ENCODE measurements around the gene R3HCC1L. TPM values are rescaled to one million over a fixed set of nuclear protein-coding genes. Genes with fewer than 3 reads are reported as not detected.

The R3HCC1L gene
- total and polyA plus RNA-seq, 11 donors = 4.0 to 8.6 (median 5.2) TPM

DNA sequence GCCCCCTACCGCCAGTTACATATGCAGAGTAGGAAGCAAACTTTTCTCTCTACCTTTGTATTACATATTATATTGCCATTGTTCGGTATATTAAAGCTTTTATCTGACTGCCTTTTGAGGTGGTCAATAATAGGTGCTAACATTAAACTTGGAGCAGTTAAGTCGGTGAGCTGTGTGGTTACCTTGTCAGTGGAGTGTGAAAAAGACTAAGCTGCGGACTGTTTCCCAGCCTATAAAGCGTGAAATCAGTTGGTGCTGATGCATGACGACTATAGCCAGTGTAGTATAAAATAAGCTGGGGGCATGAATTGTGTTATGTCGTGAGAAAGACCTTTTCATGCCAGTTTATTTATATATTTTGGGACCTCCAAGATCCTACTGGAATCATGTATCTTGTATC, 33.7 kb downstream of the R3HCC1L start:
- Histone ChIP-seq H3K4me1 (peaks cover 0 to 23% (median 8%) of the 10 kb centered on the region in 12 donors), H3K36me3 (peaks cover 0 to 52% (median 46%) of the 10 kb centered on the region in 9 donors), H3K9me3 (no peaks in the 10 kb centered on the region), H3K27ac (no peak overlapping the region), H3K4me3 (no peak overlapping the region), H3K27me3 (no peaks in the 10 kb centered on the region)
- DNase-seq = no peak
- no peak for TF ChIP-seq CTCF (IDR thresholded peaks at IDR 0.05)
- WGBS, 4 donors = 94 to 95% (median 95%) methylated on average over 7 of the region's 7 CpGs
- no peak for ATAC-seq
- intact Hi-C loops (cut with DNase I) = loop anchor here in 1 of 10 donors (10.0 kb wide), 1 partner anchor 137 kb away; no protein-coding TSS in a partner anchor

DNA sequence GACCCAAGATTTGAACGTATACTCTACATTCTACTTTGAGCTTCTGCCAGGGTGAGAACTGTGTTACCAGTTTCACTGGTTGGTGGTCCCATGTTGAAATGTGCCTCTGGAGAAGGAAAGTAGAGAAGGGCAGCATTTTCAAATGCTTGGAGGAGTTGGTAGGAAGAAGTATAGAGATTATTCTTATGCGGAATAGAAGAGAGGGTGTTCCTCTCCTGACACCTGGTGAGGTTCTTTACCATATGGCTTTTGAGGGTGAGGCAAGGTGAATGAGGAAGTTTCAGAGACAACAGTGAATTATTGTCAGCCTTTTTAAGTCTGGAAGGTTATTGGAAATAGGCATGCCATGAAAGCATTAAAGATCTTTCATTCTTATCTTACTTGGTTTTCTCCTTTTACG, 34.3 kb downstream of the R3HCC1L start:
- DNase-seq (no peak), ATAC-seq (no peak)
- Histone ChIP-seq H3K27ac (no peak overlapping the region), H3K4me3 (no peak overlapping the region), H3K4me1 (peaks cover 0 to 23% (median 8%) of the 10 kb centered on the region in 12 donors), H3K9me3 (no peaks in the 10 kb centered on the region), H3K27me3 (no peaks in the 10 kb centered on the region), H3K36me3 (peaks cover 0 to 46% (median 40%) of the 10 kb centered on the region in 9 donors)
- intact Hi-C loops (cut with DNase I) = loop anchor here in 1 of 10 donors (10.0 kb wide), 1 partner anchor 136 kb away; no protein-coding TSS in a partner anchor
- no peak for TF ChIP-seq POLR2A (IDR thresholded peaks at IDR 0.05)
- TF ChIP-seq CTCF (IDR thresholded peaks at IDR 0.05) = no peak
- 90 to 95% (median 94%) methylated on average over 3 of the region's 3 CpGs for WGBS, 4 donors

DNA sequence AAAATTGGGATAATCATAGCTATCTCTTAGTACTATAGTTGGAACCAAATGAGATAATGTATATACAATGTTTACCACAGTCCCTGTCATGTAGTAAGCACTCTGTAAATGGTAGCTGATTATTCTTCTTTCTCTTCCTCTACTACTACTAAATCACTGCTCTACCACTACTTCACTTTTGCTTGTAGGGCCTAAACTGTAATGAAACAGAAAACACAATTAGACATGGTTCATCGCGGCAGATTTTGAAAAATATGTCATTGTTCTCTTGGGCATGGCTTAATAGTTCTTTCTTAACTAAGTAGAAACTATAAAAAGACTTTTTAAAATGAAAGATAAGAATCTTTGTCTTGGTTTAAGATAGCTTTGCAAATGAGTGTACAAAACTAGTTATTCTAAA, 34.9 kb downstream of the R3HCC1L start:
- Histone ChIP-seq H3K4me1 (peaks cover 0 to 23% (median 8%) of the 10 kb centered on the region in 12 donors), H3K27ac (no peak overlapping the region), H3K9me3 (no peaks in the 10 kb centered on the region), H3K4me3 (no peak overlapping the region), H3K27me3 (no peaks in the 10 kb centered on the region), H3K36me3 (peaks cover 0 to 44% (median 33%) of the 10 kb centered on the region in 9 donors)
- TF ChIP-seq CTCF (IDR thresholded peaks at IDR 0.05) (no peak), POLR2A (IDR thresholded peaks at IDR 0.05) (no peak)
- 75 to 90% (median 81%) methylated on average over 2 of the region's 2 CpGs for WGBS, 4 donors
- intact Hi-C loops (cut with DNase I) = loop anchor here in 1 of 10 donors (10.0 kb wide), 1 partner anchor 135 kb away; no protein-coding TSS in a partner anchor
- DNase-seq (no peak), ATAC-seq (no peak)

GRCh38 chr10:98170249-98171117, 36.0 kb downstream of the R3HCC1L start:
- Histone ChIP-seq H3K36me3 (peaks cover 0 to 42% (median 23%) of the 10 kb centered on the region in 9 donors), H3K9me3 (no peaks in the 10 kb centered on the region), H3K27me3 (no peaks in the 10 kb centered on the region), H3K4me3 (no peak overlapping the region), H3K27ac (no peak overlapping the region), H3K4me1 (peaks cover 0 to 23% (median 8%) of the 10 kb centered on the region in 12 donors)
- intact Hi-C loops (cut with DNase I) = loop anchor here in 9 of 10 donors (1.0 to 5.0 kb wide), 5 partner anchors 137 to 142 kb away; no protein-coding TSS in a partner anchor
- TF ChIP-seq CTCF (IDR thresholded peaks at IDR 0.05) = peak; percentile 62 to 83 (median 72)
- TF ChIP-seq POLR2A (IDR thresholded peaks at IDR 0.05) = no peak
- DNase-seq (peak in 2 of 5 donors; percentile 20 to 22), ATAC-seq (peak in 2 of 4 donors; percentile 55 to 68)
- 48 to 55% (median 51%) methylated on average over 3 of the region's 3 CpGs for WGBS, 4 donors
